Endometrial microvascular endothelial cells (primary cell): ENCODE measurements around the gene KPNA6. TPM values are rescaled to one million over a fixed set of nuclear protein-coding genes. Genes with fewer than 3 reads are reported as not detected.
"Not testable (repeated sequence)": the region's sequence is repeated elsewhere in the genome, so short reads cannot be mapped to it uniquely, and the experiment has no call there.

Experiments used
- in situ Hi-C: cut with HindIII; loops from 2 replicates; pipeline ENCODE4 v1.10.0; 2017; ENCODE audit warnings: low sequenced_read_pairs, low pct_unique_long_range_greater_than_20kb; ENCODE audit errors: inconsistent ontology term
- total RNA-seq: library from RNA; depleted of rRNA; stranded (reverse); fragments of >200 nt; gene quantifications from one replicate; pipeline ENCODE4 v1.2.3, GENCODE V29; 2015; ENCODE audit errors: inconsistent ontology term

KPNA6 gene
- total RNA-seq, 1 donor from 2014 or later = 52.8 TPM

- in situ Hi-C loops = no loop called here
Measured at GRCh38 chr1:32127409-32128198, 19.7 kb downstream of the KPNA6 start.

- in situ Hi-C loops = no loop called here
Measured at GRCh38 chr1:32128479-32128878, 20.6 kb downstream of the KPNA6 start.

GRCh38 chr1:32128964-32129363 lies 21.1 kb downstream of the KPNA6 start:
- in situ Hi-C loops = no loop called here

- in situ Hi-C loops = not testable (repeated sequence)
Measured at GRCh38 chr1:32133950-32134280, 26.1 kb downstream of the KPNA6 start.

DNA sequence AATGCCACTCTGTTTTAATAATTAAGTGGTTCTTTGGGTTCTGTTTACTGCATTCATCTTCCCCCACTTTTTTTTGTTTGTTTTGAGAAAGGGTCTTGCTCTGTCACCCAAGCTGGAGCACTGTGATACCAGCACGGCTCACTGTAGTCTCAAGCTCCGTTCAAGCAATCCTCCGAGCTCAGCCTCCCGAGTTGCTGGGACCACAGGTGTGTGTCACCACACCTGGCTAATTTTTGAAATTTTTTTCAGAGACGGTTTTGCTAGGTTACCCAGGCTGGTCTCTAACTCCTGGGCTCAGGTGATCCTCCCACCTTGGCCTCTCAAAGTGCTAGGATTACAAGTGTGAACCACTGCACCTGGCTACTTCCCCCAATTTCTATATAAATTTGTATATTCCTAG lies 29.3 kb downstream of the KPNA6 start:
- in situ Hi-C loops = no loop called here

GRCh38 chr1:32138965-32139364 lies 31.1 kb downstream of the KPNA6 start:
- in situ Hi-C loops = no loop called here

DNA sequence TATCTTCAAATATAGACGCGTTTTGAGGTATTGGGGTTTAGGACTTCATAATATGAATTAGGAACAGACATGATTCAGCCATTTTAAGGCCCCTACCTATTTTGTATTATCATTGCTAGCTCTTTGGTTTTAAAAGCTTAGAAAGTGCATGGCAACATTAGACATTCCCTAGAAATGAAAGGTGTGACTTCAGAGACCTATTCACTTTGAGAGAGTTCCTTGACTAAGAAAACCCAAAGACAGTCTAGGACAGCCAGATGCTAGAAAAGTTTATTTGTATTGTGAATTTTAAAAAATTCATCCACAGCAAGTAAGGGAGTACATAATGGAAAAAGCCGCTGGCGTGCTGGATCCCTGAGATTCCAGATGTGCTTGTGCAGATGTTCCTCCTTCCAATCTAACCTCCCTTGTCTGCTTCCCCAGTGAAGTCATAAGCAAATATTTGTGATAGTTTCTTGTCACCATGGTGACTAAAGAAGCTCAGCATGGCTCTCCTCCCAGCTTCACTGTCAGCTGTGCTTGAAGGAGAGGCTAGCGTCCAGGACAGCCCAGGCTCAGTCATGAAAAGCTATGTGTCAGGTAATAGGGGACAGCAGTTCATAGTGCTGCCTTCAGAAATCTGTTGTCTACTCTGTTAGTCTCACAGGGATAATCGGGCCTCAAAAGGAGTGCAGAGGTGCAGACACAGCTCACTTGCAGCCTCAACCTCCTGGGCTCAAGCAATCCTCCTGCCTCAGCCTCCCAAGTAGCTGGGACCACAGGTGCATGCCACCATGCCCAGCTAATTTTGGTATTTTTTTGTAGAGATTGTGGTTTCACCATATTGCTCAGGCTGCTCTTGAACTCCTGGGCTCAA lies 34.8 kb downstream of the KPNA6 start:
- in situ Hi-C loops = no loop called here

DNA sequence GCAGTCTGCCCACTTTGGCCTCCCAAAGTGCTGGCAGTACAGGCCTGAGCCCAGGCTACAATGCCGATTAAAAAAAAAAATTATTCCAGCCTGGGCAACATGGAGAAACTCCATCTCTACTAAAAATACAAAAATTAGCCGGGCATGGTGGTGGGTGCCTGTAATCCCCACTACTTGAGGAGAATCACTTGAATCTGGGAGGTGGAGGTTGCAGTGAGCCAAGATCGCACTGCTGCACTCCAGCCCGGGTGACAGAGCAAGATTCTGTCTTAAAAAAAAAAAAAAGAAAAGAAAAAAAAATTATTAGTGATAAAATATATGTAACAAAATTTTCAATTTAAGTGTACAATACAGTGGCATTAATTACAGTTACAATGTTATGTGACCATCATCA lies 35.4 kb downstream of the KPNA6 start:
- in situ Hi-C loops = not testable (repeated sequence)

DNA sequence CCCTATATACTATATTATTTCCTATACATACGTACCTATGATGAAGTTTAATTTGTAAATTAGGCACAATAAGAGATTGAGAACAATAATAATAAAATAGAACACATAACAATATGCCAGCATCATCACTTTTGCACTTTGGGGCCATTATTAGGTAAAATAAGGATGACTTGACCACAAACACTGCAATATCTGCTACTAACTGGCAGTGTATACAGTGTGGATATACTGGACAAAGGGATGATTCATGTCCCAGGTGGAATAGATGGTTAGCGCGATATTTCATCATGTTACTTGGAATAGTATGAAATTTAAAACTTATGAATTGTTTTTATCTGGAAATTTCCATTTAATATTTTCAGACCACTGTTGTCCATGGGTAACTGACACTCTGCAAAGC lies 36.2 kb downstream of the KPNA6 start:
- in situ Hi-C loops = no loop called here

DNA sequence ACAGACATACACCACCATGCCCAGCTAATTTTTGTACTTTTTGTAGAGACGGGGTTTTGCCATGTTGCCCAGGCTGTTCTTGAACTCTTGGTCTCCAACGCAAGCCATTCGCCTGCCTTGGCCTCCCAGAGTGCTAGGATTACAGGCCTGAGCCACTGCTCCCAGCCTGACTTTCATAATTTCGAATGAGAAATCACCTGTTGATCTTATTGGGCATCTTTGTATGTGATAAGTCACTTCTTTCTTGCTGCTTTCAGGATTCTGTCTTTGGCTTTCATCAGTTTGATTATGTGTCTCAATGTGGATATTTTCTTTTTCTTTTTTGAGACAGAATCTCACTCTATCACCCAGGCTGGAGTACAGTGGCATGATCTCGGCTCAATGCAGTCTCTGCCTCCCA lies 39.9 kb downstream of the KPNA6 start:
- in situ Hi-C loops = not testable (repeated sequence)

DNA sequence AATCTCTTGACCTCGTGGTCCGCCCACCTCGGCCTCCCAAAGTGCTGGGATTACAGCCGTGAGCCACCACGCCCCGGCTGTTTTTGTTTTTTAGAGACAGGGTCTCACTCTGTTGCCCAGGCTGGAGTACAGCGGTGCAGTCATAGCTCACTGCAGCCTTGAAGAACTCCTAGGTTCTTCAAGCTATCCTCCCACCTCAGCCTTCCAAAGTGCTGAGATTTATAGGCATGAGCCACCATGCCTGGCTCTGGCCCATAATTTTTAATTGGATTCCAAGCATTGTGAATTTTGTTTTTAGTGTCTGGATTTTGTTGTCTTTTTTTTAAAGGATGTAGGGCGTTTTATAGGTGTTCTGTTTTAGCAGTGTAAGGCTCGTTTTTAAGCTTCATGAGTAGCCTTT lies 43.0 kb downstream of the KPNA6 start:
- in situ Hi-C loops = no loop called here

GRCh38 chr1:32151319-32151787 lies 43.5 kb downstream of the KPNA6 start:
- in situ Hi-C loops = no loop called here

GRCh38 chr1:32159189-32159588 lies 51.3 kb downstream of the KPNA6 start:
- in situ Hi-C loops = no loop called here

DNA sequence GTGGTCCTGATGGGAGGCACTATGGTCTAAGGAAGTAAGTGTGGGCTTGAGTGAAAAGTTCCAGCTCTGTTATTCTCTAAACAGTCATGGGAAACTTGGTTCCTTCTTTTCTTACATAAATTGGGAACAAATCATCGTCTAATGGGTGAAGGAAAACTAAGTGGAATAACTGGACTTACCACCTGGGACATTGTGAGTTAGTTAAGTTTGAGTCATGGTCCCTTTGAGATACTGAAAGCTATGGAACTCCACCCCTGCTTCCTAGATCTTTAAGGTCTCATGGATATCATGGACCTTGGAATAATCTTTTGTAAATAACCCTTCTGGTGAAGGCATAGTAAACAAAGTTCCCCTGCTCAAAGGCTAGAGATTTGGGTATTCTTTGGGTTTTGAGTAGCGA lies 55.5 kb downstream of the KPNA6 start:
- in situ Hi-C loops = no loop called here

- in situ Hi-C loops = not testable (repeated sequence)
Measured at GRCh38 chr1:32165633-32166032, 57.8 kb downstream of the KPNA6 start.

DNA sequence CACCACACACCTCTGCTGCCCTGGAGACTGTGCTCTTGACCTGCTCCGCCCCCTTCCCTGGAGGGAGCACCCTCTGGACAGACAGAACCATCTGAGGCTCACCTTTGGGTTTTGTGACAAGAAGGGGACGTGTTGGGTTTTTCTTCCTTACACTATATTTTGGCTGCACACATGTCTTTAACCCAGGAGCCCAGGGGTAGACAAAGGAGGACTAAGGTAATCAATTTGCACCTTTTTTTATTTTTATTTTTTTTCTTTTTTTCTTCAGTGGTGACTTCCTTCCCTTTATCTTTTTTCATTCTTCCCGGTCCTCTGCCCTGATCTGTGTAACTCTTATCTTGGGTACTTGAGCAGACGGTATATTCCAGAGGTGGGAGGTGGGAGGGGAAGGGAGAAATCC lies 63.1 kb downstream of the KPNA6 start:
- in situ Hi-C loops = no loop called here

- in situ Hi-C loops = no loop called here
Measured at GRCh38 chr1:32172621-32173245, 64.9 kb downstream of the KPNA6 start.

- in situ Hi-C loops = no loop called here
Measured at GRCh38 chr1:32178380-32179192, 70.7 kb downstream of the KPNA6 start.

GRCh38 chr1:32179193-32179442 lies 71.3 kb downstream of the KPNA6 start:
- in situ Hi-C loops = no loop called here
